Measurements from ENCODE around the gene SDC4.
"Not testable (repeated sequence)": the region's sequence is repeated elsewhere in the genome, so short reads cannot be mapped to it uniquely, and the experiment has no call there.

SDC4 gene

GRCh38 chr20:45363611-45364492 is 15.6 kb upstream of the SDC4 start:
- FAIRE-seq: no peak

- peak; percentile 93 for FAIRE-seq
Measured at GRCh38 chr20:45362804-45363610, 14.8 kb upstream of the SDC4 start, which contains the start of gene SYS1. SYS1 (plus strand) TSS chr20:45363156; CDS start chr20:45363532, 376 bp downstream.

GRCh38 chr20:45361793-45362192 is 13.6 kb upstream of the SDC4 start:
- FAIRE-seq: no peak

- no peak for FAIRE-seq
Measured at GRCh38 chr20:45359406-45360148, 11.4 kb upstream of the SDC4 start.

- no peak for FAIRE-seq
Measured at GRCh38 chr20:45359069-45359405, 10.8 kb upstream of the SDC4 start.

GRCh38 chr20:45358282-45359068 is 10.3 kb upstream of the SDC4 start:
- FAIRE-seq: no peak

- no peak for FAIRE-seq
Measured at GRCh38 chr20:45355209-45356084, 7.2 kb upstream of the SDC4 start.

- no peak for FAIRE-seq
Measured at GRCh38 chr20:45354423-45355208, 6.4 kb upstream of the SDC4 start.

GRCh38 chr20:45353746-45354145 is 5.5 kb upstream of the SDC4 start:
- no peak for FAIRE-seq

GRCh38 chr20:45352729-45353128 is 4.5 kb upstream of the SDC4 start:
- FAIRE-seq: no peak

- FAIRE-seq: not testable (repeated sequence)
Measured at GRCh38 chr20:45350795-45351194, 2.6 kb upstream of the SDC4 start.

- FAIRE-seq: no peak
Measured at GRCh38 chr20:45350217-45350616, 2.0 kb upstream of the SDC4 start.

GRCh38 chr20:45347297-45347935 is 808 bp downstream of the SDC4 start:
- FAIRE-seq: no peak

- FAIRE-seq: no peak
Measured at GRCh38 chr20:45346851-45347250, 1.4 kb downstream of the SDC4 start.

GRCh38 chr20:45346291-45346718 is 1.9 kb downstream of the SDC4 start:
- FAIRE-seq: no peak

GRCh38 chr20:45345104-45345936 is 2.9 kb downstream of the SDC4 start:
- no peak for FAIRE-seq

- no peak for FAIRE-seq
Measured at GRCh38 chr20:45344168-45344860, 3.9 kb downstream of the SDC4 start.

- FAIRE-seq: no peak
Measured at GRCh38 chr20:45343532-45344167, 4.6 kb downstream of the SDC4 start.
